ENCODE results near the gene TTC5. TPM values are rescaled to one million over a fixed set of nuclear protein-coding genes. Genes with fewer than 3 reads are reported as not detected.
A peak's percentile ranks its signal among the peaks of the same experiment; 100 is the strongest.

TTC5 gene
- total RNA-seq (22.3 TPM), polyA plus RNA-seq (ENCODE audit: insufficient read depth, low read depth, low replicate concordance) (12.3 TPM)
- long read RNA-seq, donor 1, full-length matches to known transcripts, result 4 of 4 reads
- long read RNA-seq, donor 1, partial matches to known transcripts, result 0 of 4 reads
- long read RNA-seq, donor 1, other reads (novel, unspliced or antisense), result 0 of 4 reads
- long read RNA-seq, donor 2, full-length matches to known transcripts, result 6 of 14 reads
- long read RNA-seq, donor 2, partial matches to known transcripts, result 8 of 14 reads
- long read RNA-seq, donor 2, other reads (novel, unspliced or antisense), result 0 of 14 reads
- long read RNA-seq, donor 3, full-length matches to known transcripts, result 4 of 4 reads
- long read RNA-seq, donor 3, partial matches to known transcripts, result 0 of 4 reads
- long read RNA-seq, donor 3, other reads (novel, unspliced or antisense), result 0 of 4 reads
- long read RNA-seq, donor 4, full-length matches to known transcripts, result 8 of 8 reads
- long read RNA-seq, donor 4, partial matches to known transcripts, result 0 of 8 reads
- long read RNA-seq, donor 4, other reads (novel, unspliced or antisense), result 0 of 8 reads
- long read RNA-seq, donor 5, full-length matches to known transcripts, result 3 of 3 reads
- long read RNA-seq, donor 5, partial matches to known transcripts, result 0 of 3 reads
- long read RNA-seq, donor 5, other reads (novel, unspliced or antisense), result 0 of 3 reads
- long read RNA-seq, donor 6, full-length matches to known transcripts, result 4 of 4 reads
- long read RNA-seq, donor 6, partial matches to known transcripts, result 0 of 4 reads
- long read RNA-seq, donor 6, other reads (novel, unspliced or antisense), result 0 of 4 reads
- long read RNA-seq, donor 7, full-length matches to known transcripts, result 15 of 16 reads
- long read RNA-seq, donor 7, partial matches to known transcripts, result 0 of 16 reads
- long read RNA-seq, donor 7, other reads (novel, unspliced or antisense), result 1 of 16 reads
- long read RNA-seq, donor 8, full-length matches to known transcripts, result 6 of 12 reads
- long read RNA-seq, donor 8, partial matches to known transcripts, result 6 of 12 reads
- long read RNA-seq, donor 8, other reads (novel, unspliced or antisense), result 0 of 12 reads
- long read RNA-seq, donor 9, full-length matches to known transcripts, result 4 of 4 reads
- long read RNA-seq, donor 9, partial matches to known transcripts, result 0 of 4 reads
- long read RNA-seq, donor 9, other reads (novel, unspliced or antisense), result 0 of 4 reads
- long read RNA-seq, donor 10, full-length matches to known transcripts, result 8 of 8 reads
- long read RNA-seq, donor 10, partial matches to known transcripts, result 0 of 8 reads
- long read RNA-seq, donor 10, other reads (novel, unspliced or antisense), result 0 of 8 reads

GRCh38 chr14:20305265-20306078 is at the start of gene TTC5:
Gene TTC5 (minus strand): TSS chr14:20305951. CDS start chr14:20305937, 14 bp downstream.
- Histone ChIP-seq H3K4me3 (ENCODE audit: low read length in 3 of 3) (peak within 1 kb of the TSS; percentile 95 to 97 (median 96)), H3K27ac (ENCODE audit: low read depth in 2 of 2, low read length in 2 of 2) (peak within 1 kb of the TSS in 1 of 2 donors; percentile 27), H3K4me1 (ENCODE audit: control insufficient read depth in 2 of 3, insufficient read depth in 2 of 3, low read depth in 1 of 3, low read length in 3 of 3) (peaks cover 0 to 9% (median 4%) of the 10 kb centered on the region in 3 donors), H3K9ac (ENCODE audit: low read length in 3 of 3) (peak within 1 kb of the TSS; percentile 78 to 93 (median 92)), H3K36me3 (ENCODE audit: control insufficient read depth in 2 of 3, insufficient read depth in 3 of 3, low read length in 3 of 3) (peaks cover 0 to 15% (median 9%) of the 10 kb centered on the region in 3 donors), H3K27me3 (ENCODE audit: control insufficient read depth, insufficient read depth, low read length) (no peaks in the 10 kb centered on the region), H3K9me3 (ENCODE audit: control insufficient read depth in 2 of 3, insufficient read depth in 1 of 3, low read length in 3 of 3) (no peaks in the 10 kb centered on the region)
- DNase-seq, result peak; percentile 86 to 94 (median 93)
- FAIRE-seq, result peak; percentile 80
- intact Hi-C loops (cut with DNase I), result no loop called here
- peak; percentile 83 for TF ChIP-seq CTCF (IDR thresholded peaks at IDR 0.05; ENCODE audit: borderline replicate concordance, extremely low read depth, insufficient read depth)

- FAIRE-seq (no peak), DNase-seq (no peak)
- no peaks in the 10 kb centered on the region for H3K4me1 ChIP-seq (ENCODE audit: control insufficient read depth in 2 of 3, insufficient read depth in 2 of 3, low read depth in 1 of 3, low read length in 3 of 3)
- H3K36me3 ChIP-seq (ENCODE audit: control insufficient read depth in 2 of 3, insufficient read depth in 3 of 3, low read length in 3 of 3), result peaks cover 9 to 27% (median 26%) of the 10 kb centered on the region in 3 donors
- H3K9ac ChIP-seq (ENCODE audit: low read length in 3 of 3), result no peak overlapping the region
- H3K9me3 ChIP-seq (ENCODE audit: control insufficient read depth in 2 of 3, insufficient read depth in 1 of 3, low read length in 3 of 3), result no peaks in the 10 kb centered on the region
- H3K27me3 ChIP-seq (ENCODE audit: control insufficient read depth, insufficient read depth, low read length), result no peaks in the 10 kb centered on the region
- peak; percentile 30 for TF ChIP-seq CTCF (IDR thresholded peaks at IDR 0.05; ENCODE audit: borderline replicate concordance, extremely low read depth, insufficient read depth)
- H3K27ac ChIP-seq (ENCODE audit: low read depth in 2 of 2, low read length in 2 of 2), result no peak overlapping the region
- no peak overlapping the region for H3K4me3 ChIP-seq (ENCODE audit: low read length in 3 of 3)
- intact Hi-C loops (cut with DNase I), result no loop called here
Observed at GRCh38 chr14:20350860-20351259, 45.1 kb upstream of the TTC5 start.

- intact Hi-C loops (cut with DNase I), result no loop called here
- FAIRE-seq (no peak), DNase-seq (no peak)
- Histone ChIP-seq H3K4me1 (ENCODE audit: control insufficient read depth in 2 of 3, insufficient read depth in 2 of 3, low read depth in 1 of 3, low read length in 3 of 3) (no peaks in the 10 kb centered on the region), H3K4me3 (ENCODE audit: low read length in 3 of 3) (no peak overlapping the region), H3K9me3 (ENCODE audit: control insufficient read depth in 2 of 3, insufficient read depth in 1 of 3, low read length in 3 of 3) (no peaks in the 10 kb centered on the region), H3K36me3 (ENCODE audit: control insufficient read depth in 2 of 3, insufficient read depth in 3 of 3, low read length in 3 of 3) (peaks cover 12 to 30% (median 27%) of the 10 kb centered on the region in 3 donors), H3K27ac (ENCODE audit: low read depth in 2 of 2, low read length in 2 of 2) (no peak overlapping the region), H3K9ac (ENCODE audit: low read length in 3 of 3) (no peak overlapping the region), H3K27me3 (ENCODE audit: control insufficient read depth, insufficient read depth, low read length) (no peaks in the 10 kb centered on the region)
- TF ChIP-seq CTCF (IDR thresholded peaks at IDR 0.05; ENCODE audit: borderline replicate concordance, extremely low read depth, insufficient read depth), result no peak
Observed at GRCh38 chr14:20350282-20350681, 44.5 kb upstream of the TTC5 start.

Measured in kidney (tissue), 22 donors.